A673 (cell line): Measurements from ENCODE around the gene HECTD4. TPM values are rescaled to one million over a fixed set of nuclear protein-coding genes. Genes with fewer than 3 reads are reported as not detected.

Experiments
- BruUV-seq: library from RNA; stranded (reverse); fragments of 400-500 nt; replicated peaks from 2 replicates; lab custom pipeline; 2021; lab: Mats Ljungman, UMichigan
- CTCF ChIA-PET: fragments of 300-600 bp; sonication (Branson Sonifier 250); formaldehyde crosslinking; loops from one replicate; lab custom pipeline; 2022; ENCODE audit warnings: antibody characterized with exemption; lab: Charles Lee
- POLR2A ChIA-PET: fragments of 300-600 bp; sonication (Branson Sonifier 250); formaldehyde crosslinking; loops from one replicate; lab custom pipeline; 2022; ENCODE audit warnings: antibody characterized with exemption; ENCODE audit not compliant: low non-redundant PET; lab: Charles Lee
- DNase-seq: peaks from one replicate; pipeline ENCODE4 v3.0.0-alpha.2; 2015; ENCODE audit warnings: low spot score
- H3K27ac ChIP-seq: fragments of 200-600 bp; sonication (generic); 2 replicates; pipeline ENCODE4 v1.5.1; 2016; ENCODE audit warnings: mixed run types, low read depth, mild to moderate bottlenecking, mixed read lengths, antibody characterized with exemption, low read length; ENCODE audit not compliant: poor library complexity, severe bottlenecking
- H3K27me3 ChIP-seq: fragments of 200-600 bp; sonication (generic); replicated peaks from 2 replicates; pipeline ENCODE4 v1.6.1; 2017; ENCODE audit warnings: mixed run types, low read depth, mild to moderate bottlenecking, mixed read lengths, antibody characterized with exemption, low read length; ENCODE audit not compliant: insufficient read depth, poor library complexity
- H3K36me3 ChIP-seq: fragments of 200-600 bp; sonication (generic); 2 replicates; pipeline ENCODE4 v1.6.1; 2016; ENCODE audit warnings: mixed run types, mild to moderate bottlenecking, mixed read lengths, antibody characterized with exemption, low read length; ENCODE audit not compliant: insufficient read depth, poor library complexity, severe bottlenecking
- H3K4me1 ChIP-seq: fragments of 200-600 bp; sonication (generic); 2 replicates; pipeline ENCODE4 v1.6.1; 2017; ENCODE audit warnings: mixed run types, mild to moderate bottlenecking, mixed read lengths, antibody characterized with exemption, low read length; ENCODE audit not compliant: insufficient read depth, poor library complexity, severe bottlenecking
- H3K4me3 ChIP-seq: fragments of 200-600 bp; sonication (generic); 2 replicates; pipeline ENCODE4 v1.5.1; 2016; ENCODE audit warnings: low read depth, mixed run types, mild to moderate bottlenecking, mixed read lengths, low read length; ENCODE audit not compliant: poor library complexity, severe bottlenecking
- H3K9me3 ChIP-seq: fragments of 200-600 bp; sonication (generic); 2 replicates; pipeline ENCODE4 v1.6.1; 2016; ENCODE audit warnings: mixed run types, low read depth, mild to moderate bottlenecking, mixed read lengths, antibody characterized with exemption, low read length; ENCODE audit not compliant: poor library complexity, severe bottlenecking
- CTCF ChIP-seq: fragments of 300-800, 200-600 bp; sonication (generic); conservative IDR thresholded peaks from 2 replicates; pipeline ENCODE4 v1.5.1; 2017; ENCODE audit warnings: low read depth, mild to moderate bottlenecking, antibody characterized with exemption, low read length, moderate library complexity, mixed read lengths
- EZH2 ChIP-seq: fragments of 200-600 bp; sonication (generic); IDR thresholded peaks from 2 replicates; pipeline ENCODE4 v1.6.1; 2017; ENCODE audit warnings: borderline replicate concordance, low read depth, mild to moderate bottlenecking, mixed read lengths, antibody characterized with exemption, low read length; ENCODE audit not compliant: poor library complexity, severe bottlenecking
- intact Hi-C: fragments of 100-400 bp; cut with micrococcal nuclease; formaldehyde crosslinking; loops from one replicate; pipeline ENCODE4 v1.10.0; 2022; ENCODE audit not compliant: unreplicated experiment
- total RNA-seq: library from RNA; stranded (reverse); gene quantifications from 2 replicates; pipeline ENCODE4 v1.2.3, GENCODE V29; 2021

The HECTD4 gene
- total RNA-seq, 1 experiment from 2014 or later: 52.1 TPM

GRCh38 chr12:112180422-112180821 lies 201.8 kb downstream of the HECTD4 start:
- no peak overlapping the region for H3K4me3 ChIP-seq
- peaks cover 14% of the 10 kb centered on the region for H3K36me3 ChIP-seq
- H3K9me3 ChIP-seq: no peaks in the 10 kb centered on the region
- no peaks in the 10 kb centered on the region for H3K4me1 ChIP-seq
- ChIA-PET CTCF (interaction anchor here (0.6 kb wide), 1 partner anchor 82 kb away, joined by 4 read pairs; no protein-coding TSS in a partner anchor), POLR2A (interaction anchor here (0.5 kb wide), 1 partner anchor 56 kb away, joined by 3 read pairs; no protein-coding TSS in a partner anchor)
- no TSS peak for BruUV-seq
- no peak overlapping the region for H3K27ac ChIP-seq
- no peaks in the 10 kb centered on the region for H3K27me3 ChIP-seq
- TF ChIP-seq CTCF (no peak), EZH2 (no peak)
- intact Hi-C loops: no loop called here
- no peak for DNase-seq

- Histone ChIP-seq H3K4me1 (no peaks in the 10 kb centered on the region), H3K4me3 (no peak overlapping the region), H3K9me3 (no peaks in the 10 kb centered on the region), H3K27ac (no peak overlapping the region), H3K36me3 (peaks cover 12% of the 10 kb centered on the region), H3K27me3 (no peaks in the 10 kb centered on the region)
- no peak for DNase-seq
- ChIA-PET CTCF (interaction anchor here (0.6 kb wide), 1 partner anchor 81 kb away, joined by 4 read pairs; no protein-coding TSS in a partner anchor), POLR2A (interaction anchor here (0.6 kb wide), 1 partner anchor 65 kb away, joined by 3 read pairs; no protein-coding TSS in a partner anchor)
- intact Hi-C loops: no loop called here
- TF ChIP-seq EZH2 (no peak), CTCF (no peak)
- BruUV-seq: no TSS peak
Measured at GRCh38 chr12:112179916-112180315, 202.3 kb downstream of the HECTD4 start.

GRCh38 chr12:112179341-112179740 lies 202.9 kb downstream of the HECTD4 start:
- BruUV-seq: no TSS peak
- H3K9me3 ChIP-seq: no peaks in the 10 kb centered on the region
- POLR2A ChIA-PET: no interaction called here
- H3K27ac ChIP-seq: no peak overlapping the region
- DNase-seq: no peak
- CTCF ChIA-PET: no interaction called here
- intact Hi-C loops: no loop called here
- H3K4me3 ChIP-seq: no peak overlapping the region
- H3K4me1 ChIP-seq: no peaks in the 10 kb centered on the region
- H3K27me3 ChIP-seq: no peaks in the 10 kb centered on the region
- TF ChIP-seq CTCF (no peak), EZH2 (no peak)
- peaks cover 7% of the 10 kb centered on the region for H3K36me3 ChIP-seq
